GM19467 (cell line): ENCODE measurements around the gene DTNBP1.

Experiments
- ATAC-seq: cut with Tn5 transposase; IDR thresholded peaks from one replicate; pipeline ENCODE4 v1.9.1; 2021; ENCODE audit warnings: mild to moderate bottlenecking, moderate library complexity; ENCODE audit not compliant: unreplicated experiment

Gene DTNBP1

DNA sequence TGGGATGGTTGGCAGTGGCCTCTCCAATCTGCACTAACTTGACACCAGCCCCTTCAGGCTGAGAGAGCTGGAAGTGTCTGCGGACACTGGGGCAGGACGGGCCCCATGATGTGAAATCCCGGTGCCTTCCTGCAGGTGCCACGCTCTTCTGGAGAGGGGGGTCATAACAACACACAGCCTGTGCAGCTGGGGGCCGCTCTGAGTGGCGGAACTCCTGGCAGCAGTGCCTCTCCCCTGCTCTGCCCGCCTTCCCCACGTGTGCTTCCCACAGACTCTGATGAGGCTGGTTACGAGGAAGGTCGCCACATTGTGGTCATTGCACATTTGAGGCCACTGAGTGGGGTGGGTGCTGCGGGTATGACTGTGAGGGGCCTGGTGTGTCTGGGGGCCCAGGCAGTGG lies 145.2 kb downstream of the DTNBP1 start:
- no peak for ATAC-seq

GRCh38 chr6:15516923-15517560 lies 145.8 kb downstream of the DTNBP1 start:
- ATAC-seq = no peak

DNA sequence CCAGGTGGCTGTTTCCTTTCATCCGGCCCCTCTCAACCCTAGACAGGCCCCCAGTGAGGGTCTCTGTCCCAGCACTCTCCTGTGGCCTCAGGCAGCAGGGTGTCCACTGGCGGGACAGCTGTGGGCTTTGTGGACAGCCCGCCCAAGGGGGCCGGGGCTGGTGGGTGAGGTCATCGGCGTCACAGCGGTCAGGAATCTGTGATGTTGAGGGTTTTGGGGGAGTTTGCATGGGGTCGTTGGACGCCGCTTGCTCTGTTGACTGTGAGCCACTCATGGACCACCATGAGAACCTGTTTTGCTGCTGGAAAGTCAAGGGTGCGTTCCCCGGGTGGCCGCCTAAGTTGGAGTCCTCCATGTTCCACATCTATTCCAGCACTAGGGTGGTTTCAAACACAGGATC lies 146.4 kb downstream of the DTNBP1 start:
- no peak for ATAC-seq

GRCh38 chr6:15515660-15516375 lies 147.0 kb downstream of the DTNBP1 start:
- ATAC-seq = no peak

- no peak for ATAC-seq
Observed at GRCh38 chr6:15515226-15515625, 147.6 kb downstream of the DTNBP1 start.

- no peak for ATAC-seq
Observed at GRCh38 chr6:15513801-15514711, 148.8 kb downstream of the DTNBP1 start.

GRCh38 chr6:15513131-15513771 lies 149.6 kb downstream of the DTNBP1 start:
- no peak for ATAC-seq

GRCh38 chr6:15512721-15513120 lies 150.1 kb downstream of the DTNBP1 start:
- ATAC-seq = no peak

DNA sequence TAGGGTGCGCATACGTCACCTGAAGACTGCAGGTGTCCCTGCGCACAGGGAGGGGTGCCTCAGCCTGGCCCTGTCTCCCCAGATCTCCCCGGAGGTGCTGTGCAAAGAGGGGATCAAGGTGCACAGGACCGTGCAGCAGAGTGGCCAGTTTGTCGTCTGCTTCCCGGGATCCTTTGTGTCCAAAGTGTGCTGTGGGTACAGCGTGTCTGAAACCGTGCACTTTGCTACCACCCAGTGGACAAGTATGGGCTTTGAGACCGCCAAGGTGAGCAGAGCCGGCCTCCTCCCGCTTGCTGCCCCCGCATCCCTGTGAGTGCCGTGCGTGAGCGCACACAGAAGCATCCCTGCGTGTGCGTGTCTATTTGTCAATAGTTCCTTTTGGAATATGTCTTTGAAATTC lies 150.7 kb downstream of the DTNBP1 start:
- no peak for ATAC-seq

GRCh38 chr6:15511248-15512125 lies 151.3 kb downstream of the DTNBP1 start:
- ATAC-seq = no peak

DNA sequence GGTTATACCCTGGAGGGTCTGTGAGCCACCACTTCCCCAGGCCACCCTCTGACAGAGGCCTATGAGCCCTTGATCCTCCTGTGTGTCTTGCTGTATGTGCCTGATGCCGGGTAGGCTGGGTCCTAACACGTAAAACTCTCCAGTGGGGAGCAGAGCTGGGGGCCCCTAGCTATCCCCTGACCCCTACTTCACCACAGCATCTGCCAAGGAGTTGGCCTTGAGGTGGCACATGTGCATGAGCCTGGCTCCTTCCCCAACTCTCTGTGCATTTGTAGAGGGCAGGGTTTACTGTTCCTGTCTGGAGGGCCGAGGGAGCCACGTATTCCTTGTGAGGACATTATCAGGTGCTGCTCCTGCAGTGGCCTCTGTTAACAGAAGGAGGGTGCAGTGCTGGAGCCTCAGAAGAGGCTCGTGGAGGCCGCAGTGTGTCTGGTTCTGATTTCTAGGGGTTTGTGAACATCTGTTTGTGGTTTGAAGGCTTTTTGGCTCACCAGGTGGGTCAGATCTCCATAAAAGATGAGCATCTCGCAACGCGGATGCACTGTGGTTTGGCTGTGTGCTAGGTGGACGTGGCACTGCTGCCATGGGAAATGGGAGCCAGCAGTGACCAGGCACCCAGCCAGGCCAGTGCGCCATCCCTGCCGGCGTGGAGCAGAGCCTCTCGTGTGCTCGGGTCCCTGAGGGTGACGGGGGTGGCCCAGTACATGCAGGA lies 152.1 kb downstream of the DTNBP1 start:
- ATAC-seq = no peak

DNA sequence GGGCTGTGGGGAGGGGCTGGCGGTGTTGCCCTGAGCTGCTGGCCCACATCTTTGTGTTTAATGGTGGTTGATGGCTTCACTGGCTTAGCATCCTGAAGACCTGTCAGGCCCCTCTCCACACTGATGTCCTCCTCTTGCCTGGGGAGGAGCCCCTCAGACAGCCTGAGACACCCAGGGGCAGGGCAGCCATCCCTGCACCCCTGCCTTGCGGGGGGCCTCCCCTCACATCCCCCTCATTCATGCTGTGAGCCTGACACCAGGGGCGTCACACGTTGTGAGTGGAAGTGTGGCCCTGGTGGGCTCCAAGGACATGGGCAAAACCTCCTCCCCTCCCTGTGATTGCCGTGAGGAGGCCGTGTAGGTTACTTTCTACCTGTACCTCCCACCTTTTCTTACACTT lies 152.7 kb downstream of the DTNBP1 start:
- no peak for ATAC-seq

DNA sequence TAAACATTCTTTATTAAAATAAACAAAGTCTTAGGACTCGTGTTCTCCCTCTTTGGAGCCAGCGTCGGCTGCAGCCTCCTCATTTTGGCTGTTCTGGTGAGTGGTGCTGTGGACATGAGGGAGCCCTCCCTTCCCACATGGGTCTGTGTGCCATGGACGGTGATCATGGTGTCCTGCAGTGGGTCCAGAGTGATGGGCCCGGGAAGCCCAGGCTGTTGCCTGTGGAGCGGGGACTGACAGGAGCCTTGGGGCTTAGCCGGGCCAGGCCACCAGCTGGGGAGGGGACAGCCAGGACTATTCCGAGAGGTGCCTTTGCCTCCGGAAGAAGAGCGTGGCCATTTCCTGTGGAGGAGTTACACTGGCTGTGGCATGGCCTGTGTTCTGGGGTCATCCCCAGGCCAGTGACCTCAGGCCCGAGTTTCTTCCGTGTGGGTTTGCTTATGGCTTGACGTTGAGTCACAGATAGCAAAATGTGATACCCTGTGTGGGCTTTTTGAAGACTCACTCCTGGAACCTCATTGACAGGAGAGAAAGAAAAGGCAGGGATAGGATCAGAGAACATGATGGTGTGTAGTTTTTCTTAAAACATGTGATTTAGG lies 153.4 kb downstream of the DTNBP1 start:
- ATAC-seq = no peak

DNA sequence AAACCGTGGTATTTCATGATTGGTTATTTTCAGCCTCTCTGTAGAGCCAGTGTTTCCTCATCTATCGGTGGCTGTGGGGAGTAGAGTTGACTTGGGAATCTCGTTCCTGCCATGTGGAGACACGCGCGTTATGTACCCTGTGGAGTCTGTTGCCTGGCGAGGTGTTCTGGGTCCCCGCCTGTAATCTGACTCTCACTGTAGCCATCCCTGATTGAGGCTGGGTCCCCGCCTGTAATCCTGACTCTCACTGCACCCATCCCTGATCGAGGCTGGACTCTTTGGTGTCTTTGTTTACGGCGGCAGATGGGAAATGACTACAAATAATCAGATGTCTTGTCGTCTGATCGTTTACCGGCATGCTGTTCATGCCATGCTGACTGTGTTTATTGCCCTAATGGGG lies 153.9 kb downstream of the DTNBP1 start:
- no peak for ATAC-seq

DNA sequence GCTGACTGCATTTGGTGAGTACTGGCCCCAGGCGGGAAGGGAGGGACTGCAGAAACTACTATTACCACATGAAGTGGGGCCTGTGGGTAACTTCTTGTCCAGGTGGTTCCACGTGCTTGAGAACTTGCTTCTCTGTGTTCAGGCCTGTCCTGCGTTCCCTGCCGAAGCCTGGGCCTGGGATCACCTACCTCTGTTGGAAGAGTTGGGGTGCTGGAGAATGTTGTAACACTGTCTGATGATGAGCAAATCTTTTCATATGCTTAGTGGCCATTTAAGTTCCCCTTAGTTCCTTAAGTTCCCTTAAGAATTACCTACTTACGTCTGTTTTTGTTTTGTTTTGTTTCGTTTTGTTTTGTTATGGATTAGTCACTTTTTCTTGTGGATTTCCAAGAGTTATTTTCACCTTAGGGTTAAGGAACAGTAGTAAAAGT lies 154.4 kb downstream of the DTNBP1 start:
- no peak for ATAC-seq

DNA sequence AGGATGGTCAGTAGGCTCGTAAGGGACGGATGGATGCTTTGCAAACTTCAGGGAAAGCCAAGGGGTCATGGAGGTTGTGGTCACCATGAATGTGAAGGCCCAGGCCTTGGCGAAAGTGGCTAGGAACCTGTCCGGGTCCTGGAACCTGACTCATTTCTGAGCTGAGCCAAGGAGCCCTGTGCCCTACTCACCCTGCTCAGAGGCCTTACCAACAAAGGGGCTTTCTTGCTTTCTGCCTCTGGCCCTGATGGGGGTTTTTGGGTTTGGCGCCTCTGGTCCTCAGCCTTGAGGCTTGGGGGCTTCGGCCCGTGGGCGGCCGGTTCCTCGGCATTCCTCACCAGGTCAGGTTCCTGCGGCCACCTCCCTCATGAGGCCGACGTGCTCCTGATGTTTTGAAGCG lies 155.1 kb downstream of the DTNBP1 start:
- no peak for ATAC-seq

DNA sequence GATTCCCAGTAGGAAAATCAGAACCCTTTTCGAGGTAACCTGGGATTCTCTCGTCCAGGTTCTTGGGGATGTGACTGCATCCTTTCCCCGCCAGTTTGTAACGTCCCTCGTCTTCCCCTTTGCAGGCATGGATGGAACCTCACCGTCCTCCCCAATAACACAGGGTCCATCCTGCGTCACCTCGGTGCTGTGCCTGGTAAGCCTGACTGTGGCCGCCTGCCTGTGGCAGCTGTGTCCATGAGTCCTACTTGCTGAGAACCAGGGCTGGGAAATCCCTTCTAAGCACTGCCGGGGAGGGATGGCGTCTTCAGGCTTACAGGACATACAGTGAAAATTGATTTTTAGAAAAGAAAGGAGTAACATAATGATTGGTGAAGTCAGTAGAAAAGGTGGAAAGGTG lies 155.6 kb downstream of the DTNBP1 start:
- no peak for ATAC-seq

- no peak for ATAC-seq
Observed at GRCh38 chr6:15506066-15506465, 156.8 kb downstream of the DTNBP1 start.

DNA sequence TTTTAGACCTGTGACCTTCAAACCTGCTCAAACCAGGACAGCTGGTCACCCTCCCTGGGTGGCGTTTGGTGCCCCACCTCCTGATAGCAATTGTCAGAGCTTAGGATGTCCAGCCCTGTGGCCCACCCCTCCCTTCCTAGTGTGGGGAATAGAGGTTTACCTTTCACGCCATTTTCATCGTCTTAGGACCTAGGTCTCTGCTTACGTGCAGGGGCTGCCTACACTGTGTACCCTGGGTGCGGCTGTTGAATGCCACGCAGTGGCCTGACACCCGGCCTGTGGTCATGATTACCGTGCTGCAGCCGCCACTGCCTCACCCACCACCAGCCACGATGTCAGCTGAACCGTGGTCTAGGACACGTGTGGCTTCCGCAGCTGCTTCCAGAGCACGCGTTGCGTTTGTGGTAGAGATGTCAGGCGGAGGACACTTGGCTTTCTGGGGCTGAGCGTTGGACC lies 157.3 kb downstream of the DTNBP1 start:
- no peak for ATAC-seq
